ENCODE measurements around the gene CDC34.
"Not testable (repeated sequence)": the region's sequence is repeated elsewhere in the genome, so short reads cannot be mapped to it uniquely, and the experiment has no call there.

CDC34 gene

DNA sequence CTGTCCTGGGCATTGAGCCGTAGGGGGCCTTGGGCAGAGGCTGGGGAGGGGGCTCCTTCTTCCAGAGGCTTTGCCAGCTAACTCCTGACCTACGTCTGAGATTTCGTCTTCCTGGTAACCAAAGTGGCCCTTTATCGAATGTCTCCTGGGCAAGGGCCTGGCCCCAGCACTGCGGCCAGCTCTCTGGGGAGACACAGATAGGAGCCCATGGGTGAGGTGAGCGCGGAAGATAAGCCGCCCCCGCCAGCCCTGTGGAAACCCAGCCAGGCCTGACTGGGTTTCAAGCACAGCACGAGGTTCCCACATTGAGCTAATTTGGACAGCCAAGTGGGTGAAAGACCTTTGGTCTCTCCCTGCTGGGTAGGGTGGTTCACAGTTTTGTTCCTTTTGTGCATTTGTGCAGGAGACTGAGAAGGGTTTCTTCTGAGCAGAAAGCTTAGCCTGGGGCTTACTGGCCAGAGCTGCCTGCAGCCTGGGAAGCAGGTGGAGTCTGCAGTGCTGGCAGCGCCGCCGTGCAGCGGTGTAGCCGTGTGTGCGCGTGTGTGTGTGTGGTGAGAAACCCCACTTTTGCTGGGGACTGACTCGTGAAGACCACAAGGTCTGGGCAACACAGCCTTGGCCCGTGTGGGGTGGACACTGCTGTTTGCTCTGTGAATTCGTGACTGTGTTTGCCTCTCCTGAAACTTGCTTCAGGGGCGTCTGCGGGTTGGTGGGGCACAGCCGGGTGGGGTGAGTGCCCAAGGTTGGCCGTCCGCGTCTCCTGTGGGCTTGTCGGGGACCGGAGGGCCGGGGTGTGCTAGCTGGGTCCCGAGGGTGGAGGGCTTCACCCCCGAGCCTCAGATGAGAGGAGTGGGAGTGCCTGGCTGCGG is 43.3 kb downstream of the CDC34 start:
- DNase-seq = no peak

DNA sequence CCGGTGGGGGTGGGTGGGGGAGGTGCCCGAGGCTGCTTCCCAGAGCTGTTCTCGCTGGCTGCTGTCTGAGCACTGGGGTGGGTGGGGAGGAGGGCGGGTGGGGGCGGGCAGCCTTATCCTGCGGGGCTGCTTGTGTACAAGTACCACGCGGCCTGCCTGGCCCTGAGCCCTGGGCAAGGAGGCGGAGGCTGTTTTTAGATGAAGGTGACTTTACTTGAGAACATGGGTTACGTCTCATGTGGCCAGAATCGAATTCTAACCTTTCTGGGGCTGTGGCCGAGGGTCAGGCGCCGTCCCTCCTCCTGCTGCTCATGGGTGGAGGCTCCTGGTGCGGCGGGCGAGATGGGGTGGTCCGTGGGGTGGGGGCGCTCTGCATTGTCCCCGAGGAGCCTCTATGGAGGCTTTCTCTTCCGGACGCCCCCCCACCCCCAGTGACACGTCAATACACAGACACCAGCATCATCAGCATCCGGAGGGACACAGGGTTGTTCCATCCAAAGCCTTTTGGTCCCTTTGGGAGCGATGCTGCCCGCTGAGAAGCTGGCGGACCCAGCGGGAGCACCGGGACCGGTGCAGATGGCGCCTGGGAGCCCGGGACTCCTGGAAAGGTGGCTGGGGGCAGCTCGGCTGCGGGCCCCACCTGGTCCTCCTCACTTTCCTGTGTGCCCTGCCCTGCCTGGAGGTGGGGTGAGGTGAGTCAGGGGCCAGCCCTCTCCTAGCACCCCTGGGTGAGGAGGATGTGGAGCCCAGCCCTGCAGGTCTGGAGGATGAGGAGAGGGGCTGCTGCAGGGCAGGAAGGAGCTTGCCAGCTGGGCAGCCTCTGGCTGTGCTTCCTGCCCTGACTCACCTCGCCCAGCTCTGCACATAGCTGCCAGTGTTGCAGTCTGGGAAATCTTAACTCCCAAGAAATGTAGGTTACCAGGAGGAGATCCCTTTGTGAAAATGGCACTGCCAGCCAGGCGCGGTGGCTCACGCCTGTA is 44.3 kb downstream of the CDC34 start:
- no peak for DNase-seq

DNA sequence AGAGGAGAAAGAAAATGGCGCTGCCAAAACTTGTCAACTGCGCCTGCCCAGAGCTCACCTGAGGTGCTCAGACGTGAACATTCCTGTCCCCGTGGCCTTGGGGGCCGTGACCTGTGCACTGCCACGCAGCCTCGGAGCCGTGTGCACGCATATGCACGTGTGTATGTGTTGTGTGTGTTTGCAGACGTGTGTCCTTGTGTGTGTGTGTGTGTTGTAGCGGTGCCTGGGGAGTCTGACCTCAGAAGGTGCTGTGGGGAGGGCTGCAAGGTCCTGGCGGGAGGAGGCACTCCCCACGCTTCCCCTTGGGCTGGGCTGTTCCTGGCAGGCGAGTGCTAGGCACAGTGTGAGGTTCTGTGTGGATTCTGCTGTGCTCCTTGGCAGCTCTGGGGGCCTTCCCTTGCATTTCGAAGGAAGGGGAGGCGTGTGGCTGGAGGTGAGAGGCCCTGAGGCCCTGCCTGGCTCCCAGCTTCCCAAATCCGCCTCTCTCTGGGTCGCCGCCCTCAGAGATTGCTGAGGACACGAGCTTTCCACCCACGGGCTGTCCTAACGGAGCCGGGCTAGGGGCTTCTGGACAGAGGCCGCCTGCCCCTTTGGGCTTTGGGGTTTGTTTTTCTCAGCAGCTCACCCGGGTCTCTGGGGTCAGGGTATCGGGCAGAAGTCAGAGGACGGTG is 45.3 kb downstream of the CDC34 start:
- no peak for DNase-seq

DNA sequence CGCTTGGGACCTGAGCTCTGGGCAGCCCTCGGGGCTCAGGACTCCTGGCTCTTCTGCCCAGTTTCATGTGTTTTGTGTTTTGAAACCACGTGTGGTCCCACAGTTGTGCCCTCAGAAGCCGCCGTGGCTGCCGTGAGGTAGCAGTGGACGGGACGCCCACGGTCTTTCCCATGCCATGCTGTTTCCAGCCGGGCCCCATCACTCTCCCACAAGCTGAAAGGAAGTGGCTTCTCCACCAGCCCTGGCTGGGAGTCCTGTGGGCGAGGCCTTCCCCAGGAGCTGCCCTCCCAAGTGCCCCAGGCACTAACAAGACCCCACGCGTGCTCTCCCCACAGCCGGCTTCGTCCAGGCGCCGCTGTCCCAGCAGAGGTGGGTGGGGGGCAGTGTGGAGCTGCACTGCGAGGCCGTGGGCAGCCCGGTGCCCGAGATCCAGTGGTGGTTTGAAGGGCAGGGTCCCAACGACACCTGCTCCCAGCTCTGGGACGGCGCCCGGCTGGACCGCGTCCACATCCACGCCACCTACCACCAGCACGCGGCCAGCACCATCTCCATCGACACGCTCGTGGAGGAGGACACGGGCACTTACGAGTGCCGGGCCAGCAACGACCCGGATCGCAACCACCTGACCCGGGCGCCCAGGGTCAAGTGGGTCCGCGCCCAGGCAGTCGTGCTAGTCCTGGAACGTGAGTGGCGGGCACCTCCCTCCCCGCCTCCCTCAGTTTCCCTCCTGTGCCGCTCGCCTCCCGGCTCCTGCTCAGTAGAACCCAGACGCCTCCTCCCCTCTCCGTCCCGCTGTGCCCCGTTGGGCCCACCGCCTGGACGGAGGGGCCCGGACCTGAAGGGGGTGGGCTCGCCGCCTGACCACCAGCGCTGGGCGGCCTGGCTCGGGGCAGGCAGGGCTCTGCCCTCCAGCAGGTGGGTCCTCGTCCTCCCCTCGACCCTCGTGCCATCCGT is 46.2 kb downstream of the CDC34 start:
- no peak for DNase-seq

DNA sequence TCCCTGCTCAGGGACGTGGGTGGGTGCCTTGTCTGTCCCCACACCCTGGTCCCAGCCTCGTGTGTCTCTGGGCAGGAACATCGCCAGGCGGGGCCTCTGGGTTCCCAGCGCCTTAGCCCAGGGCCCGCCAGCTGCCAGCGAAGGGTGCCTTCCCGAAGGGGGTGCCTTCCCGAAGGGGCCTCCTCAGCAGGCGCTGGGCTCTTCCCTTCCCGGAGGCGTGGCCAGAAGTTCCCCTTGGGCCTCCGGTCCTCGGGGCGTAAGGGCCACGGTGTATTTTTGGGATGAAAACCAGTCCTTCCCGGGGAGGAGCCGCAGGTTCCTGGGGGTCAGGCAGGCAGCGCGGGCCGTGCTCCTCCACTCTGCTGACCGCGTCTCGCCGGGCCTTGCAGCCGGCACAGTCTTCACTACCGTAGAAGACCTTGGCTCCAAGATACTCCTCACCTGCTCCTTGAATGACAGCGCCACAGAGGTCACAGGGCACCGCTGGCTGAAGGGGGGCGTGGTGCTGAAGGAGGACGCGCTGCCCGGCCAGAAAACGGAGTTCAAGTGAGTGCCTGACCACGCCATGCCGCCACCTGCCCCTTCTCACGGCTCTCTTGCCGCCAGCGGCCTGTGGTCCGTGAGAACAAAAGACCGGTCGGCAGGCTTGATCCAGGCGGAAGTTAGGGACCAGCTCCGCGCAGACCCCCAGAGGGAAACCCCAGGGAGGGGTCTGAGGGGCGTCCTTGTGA is 47.7 kb downstream of the CDC34 start:
- DNase-seq = no peak

DNA sequence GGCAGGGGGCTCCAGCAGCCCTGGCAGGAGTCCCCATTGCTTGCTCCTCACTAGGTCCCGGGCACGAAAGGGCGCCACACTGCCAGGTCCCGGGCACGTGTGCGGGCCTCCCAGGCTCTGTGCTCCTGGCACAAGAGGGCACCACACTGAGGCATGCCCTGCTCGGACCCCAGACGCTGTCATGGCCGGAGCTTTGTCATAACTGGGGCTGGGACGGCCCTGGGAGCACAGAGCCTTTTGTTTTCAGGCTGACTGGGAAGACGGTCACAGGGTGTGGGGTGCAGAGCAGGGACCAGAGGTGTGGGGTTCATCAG is 48.2 kb downstream of the CDC34 start:
- DNase-seq = no peak

DNA sequence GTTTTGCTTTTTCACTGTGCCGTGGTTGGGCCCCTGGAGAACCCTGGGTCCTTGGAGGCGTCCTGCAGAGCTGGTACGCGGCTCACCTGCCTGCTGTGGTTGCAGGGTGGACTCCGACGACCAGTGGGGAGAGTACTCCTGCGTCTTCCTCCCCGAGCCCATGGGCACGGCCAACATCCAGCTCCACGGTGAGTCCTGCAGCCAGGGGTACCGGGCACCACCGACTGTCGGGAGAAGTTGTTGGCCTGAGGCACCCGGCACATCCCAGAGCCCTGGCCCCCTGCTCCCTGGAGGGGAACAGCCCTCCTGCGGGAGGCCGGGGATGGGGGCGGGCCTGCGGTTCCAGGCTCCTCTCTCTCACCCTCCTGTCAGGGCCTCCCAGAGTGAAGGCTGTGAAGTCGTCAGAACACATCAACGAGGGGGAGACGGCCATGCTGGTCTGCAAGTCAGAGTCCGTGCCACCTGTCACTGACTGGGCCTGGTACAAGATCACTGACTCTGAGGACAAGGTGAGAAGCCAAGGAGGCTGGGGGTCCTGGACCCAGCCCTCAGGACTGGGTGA is 48.8 kb downstream of the CDC34 start:
- DNase-seq = no peak

DNA sequence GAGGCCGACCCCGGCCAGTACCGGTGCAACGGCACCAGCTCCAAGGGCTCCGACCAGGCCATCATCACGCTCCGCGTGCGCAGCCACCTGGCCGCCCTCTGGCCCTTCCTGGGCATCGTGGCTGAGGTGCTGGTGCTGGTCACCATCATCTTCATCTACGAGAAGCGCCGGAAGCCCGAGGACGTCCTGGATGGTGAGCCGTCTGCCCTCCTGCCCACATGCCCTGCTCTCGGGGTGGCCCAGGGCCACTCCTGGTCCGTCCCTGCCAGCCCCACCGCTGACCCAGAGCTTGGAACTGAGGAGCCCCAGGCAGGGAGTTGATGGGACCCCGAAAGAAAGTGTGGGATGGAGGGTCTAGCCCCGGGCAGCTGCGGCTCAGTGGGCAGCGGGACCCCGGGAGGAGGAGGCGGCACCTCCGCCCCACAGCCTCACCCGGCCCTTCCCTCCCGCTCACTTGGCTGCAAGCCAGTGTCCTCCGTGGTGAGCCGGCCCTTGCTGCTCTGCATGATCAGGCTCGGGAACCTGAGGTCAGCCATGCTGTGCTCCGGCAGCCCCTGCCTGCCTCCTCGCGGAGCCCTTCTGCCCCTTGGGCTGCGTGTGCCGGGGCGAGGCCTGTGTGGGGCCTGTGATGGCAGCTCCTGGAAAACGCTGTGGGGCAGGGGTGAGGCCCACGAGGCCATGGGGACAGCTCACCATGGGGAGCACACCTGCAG is 50.0 kb downstream of the CDC34 start:
- no peak for DNase-seq

DNA sequence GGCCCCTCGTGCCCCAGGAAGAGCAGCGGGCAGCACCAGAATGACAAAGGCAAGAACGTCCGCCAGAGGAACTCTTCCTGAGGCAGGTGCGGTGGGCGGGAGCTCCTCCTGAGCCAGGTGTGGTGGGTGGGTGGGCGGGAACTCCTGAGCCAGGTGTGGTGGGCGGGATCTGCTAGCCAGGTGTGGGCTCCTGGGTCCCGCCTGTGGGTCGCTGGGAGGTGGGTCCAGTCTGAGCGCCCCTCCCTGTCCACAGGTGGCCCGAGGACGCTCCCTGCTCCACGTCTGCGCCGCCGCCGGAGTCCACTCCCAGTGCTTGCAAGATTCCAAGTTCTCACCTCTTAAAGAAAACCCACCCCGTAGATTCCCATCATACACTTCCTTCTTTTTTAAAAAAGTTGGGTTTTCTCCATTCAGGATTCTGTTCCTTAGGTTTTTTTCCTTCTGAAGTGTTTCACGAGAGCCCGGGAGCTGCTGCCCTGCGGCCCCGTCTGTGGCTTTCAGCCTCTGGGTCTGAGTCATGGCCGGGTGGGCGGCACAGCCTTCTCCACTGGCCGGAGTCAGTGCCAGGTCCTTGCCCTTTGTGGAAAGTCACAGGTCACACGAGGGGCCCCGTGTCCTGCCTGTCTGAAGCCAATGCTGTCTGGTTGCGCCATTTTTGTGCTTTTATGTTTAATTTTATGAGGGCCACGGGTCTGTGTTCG is 51.1 kb downstream of the CDC34 start:
- DNase-seq = no peak

DNA sequence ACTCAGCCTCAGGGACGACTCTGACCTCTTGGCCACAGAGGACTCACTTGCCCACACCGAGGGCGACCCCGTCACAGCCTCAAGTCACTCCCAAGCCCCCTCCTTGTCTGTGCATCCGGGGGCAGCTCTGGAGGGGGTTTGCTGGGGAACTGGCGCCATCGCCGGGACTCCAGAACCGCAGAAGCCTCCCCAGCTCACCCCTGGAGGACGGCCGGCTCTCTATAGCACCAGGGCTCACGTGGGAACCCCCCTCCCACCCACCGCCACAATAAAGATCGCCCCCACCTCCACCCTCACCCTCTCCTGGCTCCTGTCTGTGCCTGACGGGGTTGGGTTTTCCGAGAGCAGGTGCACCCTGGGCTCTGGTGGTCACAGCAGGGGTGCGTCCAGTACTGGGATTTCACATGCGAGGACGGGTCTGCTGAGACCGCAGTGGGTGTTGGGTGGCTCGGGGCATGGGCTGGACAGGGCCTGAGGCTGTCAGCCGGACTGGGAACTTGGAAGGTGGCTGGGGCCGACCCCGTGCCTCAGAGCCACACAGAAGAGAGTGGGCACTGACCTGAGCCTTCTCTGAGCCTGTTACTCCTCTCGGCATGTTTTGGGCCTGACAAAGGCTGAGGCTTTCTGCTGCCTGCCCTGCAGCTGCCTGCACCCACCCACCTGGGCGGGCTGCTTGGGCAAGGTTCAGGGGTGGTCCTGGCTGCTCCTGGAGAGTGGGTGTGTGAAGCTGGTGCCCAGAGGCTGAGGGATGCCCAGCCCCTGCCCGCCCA is 51.8 kb downstream of the CDC34 start:
- DNase-seq = no peak

DNA sequence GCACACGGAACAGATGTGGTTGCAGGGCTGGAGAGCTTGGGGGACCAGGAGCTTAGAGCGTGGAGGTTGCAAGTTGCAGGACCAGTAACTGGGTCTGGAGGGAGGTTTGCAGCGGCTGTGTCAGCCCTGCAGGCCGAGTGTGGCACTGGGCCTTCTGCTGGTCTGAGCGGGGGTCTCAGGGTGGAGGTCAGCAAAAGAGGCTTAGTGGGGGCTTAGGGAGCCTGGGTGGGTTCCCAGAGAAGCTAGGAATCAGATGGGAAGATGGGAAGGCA is 52.3 kb downstream of the CDC34 start:
- no peak for DNase-seq

DNA sequence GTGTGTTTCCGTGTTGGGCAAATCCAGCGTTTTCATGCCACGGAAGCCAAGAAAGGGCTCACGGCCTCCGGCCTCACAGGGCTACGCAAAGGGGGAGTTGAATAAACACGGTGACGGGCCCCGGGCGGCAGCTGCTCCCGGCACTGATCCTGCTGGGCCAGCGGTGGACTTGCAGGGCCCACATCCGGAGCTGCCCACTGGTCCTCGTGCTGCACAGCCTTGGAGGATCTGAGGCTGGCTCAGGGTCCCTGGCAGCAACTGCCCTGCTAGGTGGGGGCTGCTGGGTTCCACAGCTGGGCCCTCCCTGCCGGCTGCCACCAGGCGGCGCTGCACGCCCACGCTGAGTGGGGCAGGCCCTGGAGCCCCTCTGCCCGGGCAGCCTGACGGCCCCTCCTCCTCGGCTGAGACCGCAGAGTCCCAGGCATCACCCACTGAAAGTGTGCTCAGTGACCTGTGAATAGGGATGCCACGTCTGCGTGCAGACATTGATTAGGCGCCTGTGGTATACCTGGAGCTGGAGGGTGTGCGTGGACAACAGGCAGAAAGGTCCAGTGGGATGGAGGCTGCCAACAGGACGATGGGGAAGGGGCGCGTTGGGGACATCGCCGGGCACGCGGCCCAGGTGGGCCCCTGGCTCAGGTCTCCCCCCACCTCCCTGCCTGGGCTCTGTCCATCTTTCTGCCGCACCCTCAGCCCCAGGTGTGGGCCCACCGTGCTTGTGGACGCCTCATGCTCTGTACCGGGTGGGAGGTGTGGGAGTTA is 52.9 kb downstream of the CDC34 start:
- DNase-seq = peak; percentile 49

DNA sequence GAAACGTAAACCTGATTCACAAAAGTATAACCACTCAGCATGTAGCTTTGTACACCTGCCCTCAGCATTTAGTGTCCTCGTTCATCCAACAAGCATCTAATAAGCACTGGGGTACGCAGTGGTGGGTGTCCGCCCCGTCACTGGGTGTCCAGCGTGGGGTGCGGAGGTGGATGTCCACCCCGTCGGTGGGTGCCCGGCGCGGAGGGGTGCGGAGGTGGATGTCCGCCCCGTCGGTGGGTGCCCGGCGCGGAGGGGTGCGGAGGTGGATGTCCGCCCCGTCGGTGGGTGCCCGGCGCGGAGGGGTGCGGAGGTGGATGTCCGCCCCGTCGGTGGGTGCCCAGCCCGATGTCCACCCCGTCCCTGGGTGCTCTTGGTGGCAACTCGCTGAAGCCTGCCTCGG is 53.6 kb downstream of the CDC34 start:
- DNase-seq = not testable (repeated sequence)

DNA sequence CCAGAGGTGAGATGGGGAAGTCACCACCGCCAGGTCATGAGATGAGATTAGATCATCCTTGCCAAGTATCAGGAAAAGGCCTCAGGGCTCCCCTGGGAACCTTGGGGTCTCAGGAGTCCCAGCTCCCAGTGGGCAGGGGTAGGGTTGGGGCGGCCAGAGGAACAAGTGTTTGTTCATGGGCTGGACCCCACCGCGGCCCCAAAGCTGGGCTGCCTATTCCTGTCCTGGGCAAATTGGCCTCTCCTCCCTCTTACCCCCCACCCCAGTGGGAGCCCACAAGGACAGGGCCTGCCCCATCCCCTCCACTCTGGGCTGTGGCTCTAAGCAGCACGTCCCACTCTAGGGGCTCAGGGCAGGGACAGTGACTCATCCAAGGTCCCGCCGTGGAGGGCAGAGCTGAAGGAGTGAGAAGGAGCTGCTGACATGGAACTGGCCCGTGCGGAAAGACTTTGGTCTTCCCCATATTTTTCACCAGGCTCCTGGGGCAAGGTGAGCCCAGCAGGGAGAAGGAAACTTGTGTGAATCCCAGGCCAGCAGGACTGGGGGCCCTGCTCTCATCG is 54.1 kb downstream of the CDC34 start:
- DNase-seq = no peak

DNA sequence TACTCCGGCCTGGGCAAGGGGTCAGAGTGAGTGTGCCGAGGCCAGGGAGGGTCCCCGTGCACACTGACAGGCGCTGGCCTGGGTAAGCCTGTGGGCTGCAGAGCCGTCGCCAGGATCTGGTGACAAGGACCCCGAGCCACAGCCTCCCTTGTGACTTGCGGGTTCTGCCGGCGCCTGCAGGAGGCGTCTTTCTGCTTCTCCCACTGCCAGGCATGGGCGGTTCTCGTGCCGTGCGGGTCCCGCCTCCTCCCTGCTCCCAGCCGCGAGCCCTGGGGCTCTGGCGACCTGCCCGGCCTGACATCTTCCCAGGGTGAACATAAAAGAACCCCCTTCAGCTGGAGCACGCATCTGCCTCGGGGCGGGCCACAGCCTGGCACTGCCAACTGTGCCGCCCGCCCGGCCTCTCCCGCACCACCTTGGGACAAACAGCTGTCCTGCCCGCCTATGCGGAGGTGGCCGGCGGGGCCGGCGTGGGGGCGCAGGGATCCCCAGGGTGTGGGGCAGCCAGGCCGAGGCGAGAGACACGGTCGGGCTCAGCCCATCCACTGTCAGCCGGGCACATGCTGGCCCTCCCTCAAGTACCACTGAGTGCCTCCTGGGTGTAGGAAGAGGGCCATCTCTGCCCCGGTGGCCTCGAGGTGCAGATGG is 56.7 kb downstream of the CDC34 start:
- peak; percentile 95 for DNase-seq

DNA sequence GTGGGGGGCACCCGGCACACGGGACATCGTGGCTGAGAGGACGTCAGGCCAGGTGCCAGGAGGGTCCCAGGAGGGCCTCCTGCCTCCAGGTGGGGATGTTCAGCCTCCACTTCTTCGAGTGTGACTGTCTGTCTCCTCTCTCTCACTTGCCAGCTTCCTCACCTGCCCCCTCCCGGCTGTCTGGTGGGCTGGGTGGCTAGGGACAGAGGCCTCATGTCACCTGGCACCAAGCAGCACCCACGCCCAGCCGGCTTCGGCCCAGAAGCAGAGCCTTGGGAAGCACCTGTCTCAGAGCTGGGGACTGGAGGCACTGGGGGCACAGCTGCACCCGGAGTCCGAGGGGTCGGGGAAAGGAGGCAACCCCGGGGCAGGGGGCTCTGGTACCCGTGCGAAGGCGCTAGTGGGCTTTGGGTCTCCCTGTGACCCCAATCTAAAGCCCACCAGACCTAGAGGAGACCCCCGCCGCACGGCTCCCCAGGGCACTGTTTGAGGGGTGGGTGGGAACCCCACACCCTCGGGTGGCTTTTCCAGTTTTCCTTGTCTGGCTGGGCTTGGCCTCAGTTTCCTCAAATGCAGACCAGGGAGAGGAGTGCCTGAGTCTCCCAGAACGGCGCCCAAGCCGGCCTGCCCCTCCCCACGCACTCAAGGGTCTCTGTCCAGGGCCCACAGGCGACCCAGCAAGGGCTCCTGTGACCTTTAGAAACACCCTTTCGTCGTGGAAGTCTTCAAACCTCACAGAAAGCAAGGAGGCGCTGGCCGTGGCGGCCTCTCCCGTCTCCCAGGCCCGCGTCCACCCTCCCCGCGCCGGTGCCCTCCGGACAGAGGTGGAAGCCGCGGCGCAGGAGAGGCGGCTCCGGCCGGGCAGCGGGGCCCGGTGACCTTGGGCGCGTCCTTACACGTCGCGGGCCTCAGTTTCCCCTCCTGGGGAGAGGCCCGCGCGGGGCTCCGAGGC is 57.5 kb downstream of the CDC34 start:
- peak; percentile 84 for DNase-seq
